Stimulated activated naive CD4-positive, alpha-beta T cell treated with Interleukin-2 at 50 U/mL for 16 hours (primary cell): ENCODE measurements around the gene ADCYAP1R1.

ENCODE experiments used
- DNase-seq: peaks from one replicate; lab custom pipeline; 2025; lab: John Stamatoyannopoulos, UW

Gene ADCYAP1R1

GRCh38 chr7:31106303-31107105 lies 54.4 kb downstream of the ADCYAP1R1 start:
- no peak for DNase-seq

- DNase-seq: no peak
Observed at GRCh38 chr7:31107106-31108090, 55.3 kb downstream of the ADCYAP1R1 start.

GRCh38 chr7:31108097-31108657 lies 56.1 kb downstream of the ADCYAP1R1 start:
- DNase-seq: no peak

GRCh38 chr7:31109751-31110150 lies 57.6 kb downstream of the ADCYAP1R1 start:
- no peak for DNase-seq

GRCh38 chr7:31110331-31111108 lies 58.4 kb downstream of the ADCYAP1R1 start:
- DNase-seq: no peak

- no peak for DNase-seq
Observed at GRCh38 chr7:31111109-31111451, 59.0 kb downstream of the ADCYAP1R1 start.

GRCh38 chr7:31113660-31114059 lies 61.6 kb downstream of the ADCYAP1R1 start:
- DNase-seq: no peak

- no peak for DNase-seq
Observed at GRCh38 chr7:31114593-31115343, 62.7 kb downstream of the ADCYAP1R1 start.

GRCh38 chr7:31116615-31117014 lies 64.5 kb downstream of the ADCYAP1R1 start:
- DNase-seq: no peak

GRCh38 chr7:31119249-31119648 lies 67.1 kb downstream of the ADCYAP1R1 start:
- no peak for DNase-seq

- DNase-seq: no peak
Observed at GRCh38 chr7:31120800-31121513, 68.8 kb downstream of the ADCYAP1R1 start.

- DNase-seq: no peak
Observed at GRCh38 chr7:31121601-31122000, 69.5 kb downstream of the ADCYAP1R1 start.

GRCh38 chr7:31122649-31123058 lies 70.5 kb downstream of the ADCYAP1R1 start:
- no peak for DNase-seq

- no peak for DNase-seq
Observed at GRCh38 chr7:31123321-31123720, 71.2 kb downstream of the ADCYAP1R1 start.

GRCh38 chr7:31123726-31124125 lies 71.6 kb downstream of the ADCYAP1R1 start:
- no peak for DNase-seq

GRCh38 chr7:31125171-31125570 lies 73.1 kb downstream of the ADCYAP1R1 start:
- no peak for DNase-seq

- DNase-seq: no peak
Observed at GRCh38 chr7:31126976-31127375, 74.9 kb downstream of the ADCYAP1R1 start.

GRCh38 chr7:31129067-31129466 lies 77.0 kb downstream of the ADCYAP1R1 start:
- DNase-seq: no peak

- no peak for DNase-seq
Observed at GRCh38 chr7:31133497-31133896, 81.4 kb downstream of the ADCYAP1R1 start.
